Fibroblast of villous mesenchyme (primary cell): ENCODE measurements around the gene MET. TPM values are rescaled to one million over a fixed set of nuclear protein-coding genes. Genes with fewer than 3 reads are reported as not detected.
"Not testable (repeated sequence)": the region's sequence is repeated elsewhere in the genome, so short reads cannot be mapped to it uniquely, and the experiment has no call there.

Source experiments
- DNase-seq: peaks from one replicate; pipeline ENCODE4 v3.0.0-alpha.2; 2010; ENCODE audit warnings: low read depth
- H3K4me3 ChIP-seq: 2 replicates; pipeline ENCODE4 v1.5.1; 2011; ENCODE audit warnings: low read depth, mild to moderate bottlenecking, low read length
- total RNA-seq: library from RNA; depleted of rRNA; stranded (reverse); fragments of >200 nt; gene quantifications from 2 replicates; pipeline ENCODE4 v1.2.3, GENCODE V29; 2012
- TF ChIP-seq, protein P1 (sequence below): IDR thresholded peaks from 2 replicates; pipeline ENCODE4 v1.5.1; 2012; ENCODE audit warnings: low read depth, mild to moderate bottlenecking, low read length; ENCODE audit not compliant: insufficient read depth

The MET gene
- total RNA-seq, 1 donor, result 48.8 TPM

DNA sequence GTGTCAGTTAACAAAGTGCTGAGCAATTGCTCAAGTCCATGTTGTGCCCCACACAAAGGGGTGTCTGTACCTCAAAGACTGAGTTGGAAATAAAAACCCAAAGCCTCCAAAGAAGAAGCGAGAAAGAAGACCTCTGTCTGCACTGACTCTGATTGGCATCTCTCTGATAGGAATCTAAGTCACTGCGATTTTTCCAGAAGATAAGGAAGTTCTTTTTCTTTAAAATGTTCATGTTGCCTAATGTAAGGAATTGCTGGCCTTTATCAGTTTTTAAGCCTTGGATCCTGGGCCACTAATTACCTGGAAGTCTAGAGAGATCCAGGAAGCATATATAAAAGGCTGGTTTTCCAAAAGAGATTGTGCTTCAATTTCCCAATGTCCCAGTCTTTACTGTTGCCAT lies 24.1 kb upstream of the MET start:
- H3K4me3 ChIP-seq, result no peak overlapping the region
- TF ChIP-seq, protein P1, sequence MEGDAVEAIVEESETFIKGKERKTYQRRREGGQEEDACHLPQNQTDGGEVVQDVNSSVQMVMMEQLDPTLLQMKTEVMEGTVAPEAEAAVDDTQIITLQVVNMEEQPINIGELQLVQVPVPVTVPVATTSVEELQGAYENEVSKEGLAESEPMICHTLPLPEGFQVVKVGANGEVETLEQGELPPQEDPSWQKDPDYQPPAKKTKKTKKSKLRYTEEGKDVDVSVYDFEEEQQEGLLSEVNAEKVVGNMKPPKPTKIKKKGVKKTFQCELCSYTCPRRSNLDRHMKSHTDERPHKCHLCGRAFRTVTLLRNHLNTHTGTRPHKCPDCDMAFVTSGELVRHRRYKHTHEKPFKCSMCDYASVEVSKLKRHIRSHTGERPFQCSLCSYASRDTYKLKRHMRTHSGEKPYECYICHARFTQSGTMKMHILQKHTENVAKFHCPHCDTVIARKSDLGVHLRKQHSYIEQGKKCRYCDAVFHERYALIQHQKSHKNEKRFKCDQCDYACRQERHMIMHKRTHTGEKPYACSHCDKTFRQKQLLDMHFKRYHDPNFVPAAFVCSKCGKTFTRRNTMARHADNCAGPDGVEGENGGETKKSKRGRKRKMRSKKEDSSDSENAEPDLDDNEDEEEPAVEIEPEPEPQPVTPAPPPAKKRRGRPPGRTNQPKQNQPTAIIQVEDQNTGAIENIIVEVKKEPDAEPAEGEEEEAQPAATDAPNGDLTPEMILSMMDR, result no peak
- DNase-seq, result no peak

- TF ChIP-seq, protein P1, result no peak
- no peak for DNase-seq
- H3K4me3 ChIP-seq, result no peak overlapping the region
Observed at GRCh38 chr7:116650436-116650835, 21.6 kb upstream of the MET start.

- no peak overlapping the region for H3K4me3 ChIP-seq
- TF ChIP-seq, protein P1, result no peak
- no peak for DNase-seq
Observed at GRCh38 chr7:116652793-116653192, 19.2 kb upstream of the MET start.

DNA sequence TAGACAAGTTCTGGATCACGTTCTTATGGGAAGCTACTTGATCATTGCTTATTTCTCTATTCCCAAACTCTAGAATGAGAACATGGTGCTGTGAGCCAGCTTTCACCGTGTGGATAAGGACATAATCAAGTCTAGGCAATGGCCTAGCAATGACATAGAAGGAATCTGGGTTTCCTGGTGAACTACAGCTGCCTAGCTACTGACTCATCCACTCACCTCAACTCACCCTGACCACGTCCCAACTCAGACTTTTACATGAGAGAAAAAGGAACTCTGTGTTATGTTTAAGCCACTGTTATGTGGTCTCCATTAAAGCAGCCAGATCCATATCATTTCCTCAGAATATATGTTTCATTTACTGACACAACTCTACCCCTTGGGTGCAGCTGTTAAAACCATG lies 18.8 kb upstream of the MET start:
- TF ChIP-seq, protein P1, result no peak
- H3K4me3 ChIP-seq, result no peak overlapping the region
- DNase-seq, result peak; percentile 62

DNA sequence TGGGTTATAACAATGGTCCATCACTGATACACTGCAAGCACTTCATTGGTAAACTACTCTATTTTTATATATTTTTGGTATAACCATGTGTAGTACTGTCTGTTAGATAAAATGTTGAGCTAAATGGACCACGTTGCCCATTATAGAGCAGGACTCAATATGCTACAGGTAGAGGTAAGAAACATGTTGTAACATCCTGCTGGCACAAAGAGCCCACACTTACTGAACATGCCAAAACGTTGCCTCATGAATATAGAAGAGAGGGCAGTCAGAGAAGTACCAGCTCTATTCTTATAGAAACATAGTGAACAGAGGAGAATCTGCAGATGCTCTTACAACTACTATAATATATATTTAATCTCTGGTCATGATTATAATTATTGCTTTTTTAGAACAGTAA lies 18.4 kb upstream of the MET start:
- DNase-seq, result no peak
- TF ChIP-seq, protein P1, result no peak
- H3K4me3 ChIP-seq, result no peak overlapping the region

GRCh38 chr7:116659248-116659647 lies 12.7 kb upstream of the MET start:
- not testable (repeated sequence) for H3K4me3 ChIP-seq, DNase-seq

- TF ChIP-seq, protein P1, result no peak
- no peak overlapping the region for H3K4me3 ChIP-seq
- DNase-seq, result no peak
Observed at GRCh38 chr7:116661865-116662264, 10.1 kb upstream of the MET start.
